Spleen (tissue), 11 donors: ENCODE measurements around the gene ZC3H4. TPM values are rescaled to one million over a fixed set of nuclear protein-coding genes. Genes with fewer than 3 reads are reported as not detected.

Experiments
- DNase-seq: peaks from one replicate; pipeline ENCODE4 v3.0.0-alpha.2; 2020
- H3K27ac ChIP-seq, 8 donors: fragments of 200-600 bp; sonication (generic) in 7 of 8; 1 replicate in 4 of 8; 2 replicates in 4 of 8; pipeline versions ENCODE4 v1.5.0 to v1.8.0; 2016 to 2021; ENCODE audit warnings: inconsistent platforms in 4 of 8, mild to moderate bottlenecking in 4 of 8, moderate library complexity in 1 of 8
- H3K27me3 ChIP-seq, 7 donors: fragments of 200-600 bp; sonication (generic) in 6 of 7; replicated peaks in 1 of 7; 1 replicate in 4 of 7; 2 replicates in 3 of 7; pipeline versions ENCODE4 v1.5.0 to v1.8.0; 2016 to 2021; ENCODE audit warnings: inconsistent platforms in 3 of 7, mild to moderate bottlenecking in 1 of 7
- H3K36me3 ChIP-seq, 6 donors: fragments of 200-600 bp; sonication (generic) in 5 of 6; 1 replicate in 4 of 6; 2 replicates in 2 of 6; pipeline versions ENCODE4 v1.5.0 to v1.8.0; 2016 to 2021; ENCODE audit warnings: inconsistent platforms in 2 of 6
- H3K4me1 ChIP-seq, 6 donors: fragments of 200-600 bp; sonication (generic) in 5 of 6; 1 replicate in 3 of 6; 2 replicates in 3 of 6; pipeline versions ENCODE4 v1.5.0 to v1.8.0; 2016 to 2021; ENCODE audit warnings: inconsistent platforms in 3 of 6
- H3K4me3 ChIP-seq, 8 donors: fragments of 200-600 bp; sonication (generic) in 7 of 8; 1 replicate in 4 of 8; 2 replicates in 4 of 8; pipeline versions ENCODE4 v1.5.0 to v1.8.0; 2016 to 2021; ENCODE audit warnings: inconsistent platforms in 4 of 8, mild to moderate bottlenecking in 4 of 8, moderate library complexity in 2 of 8
- H3K9me3 ChIP-seq, 8 donors: fragments of 200-600 bp; sonication (generic) in 7 of 8; 1 replicate in 4 of 8; 2 replicates in 4 of 8; pipeline versions ENCODE4 v1.5.0 to v1.8.0; 2016 to 2021; ENCODE audit warnings: inconsistent platforms in 4 of 8
- POLR2A ChIP-seq, 3 donors: fragments of 450-650 bp; IDR thresholded peaks; one replicate each; pipeline ENCODE4 v1.5.1; 2017; ENCODE audit warnings: antibody characterized with exemption in 3 of 3, mild to moderate bottlenecking in 1 of 3
- POLR2AphosphoS5 ChIP-seq, 3 donors: sonication (generic); formaldehyde crosslinking; IDR thresholded peaks; one replicate each; pipeline ENCODE4 v1.5.1; 2017; ENCODE audit warnings: antibody characterized with exemption in 3 of 3
- WGBS, 5 donors: extraction: QIAGEN DNeasy Blood & Tissue Kit in 3 of 5; methylation state at CpG; one replicate each; pipeline versions ENCODE4 v1.1.5 to v1.1.7; 2013 to 2018; 5-methylcytosine and 5-hydroxymethylcytosine counted together
- intact Hi-C: fragments of 100-400 bp; cut with DNase I; formaldehyde crosslinking; loops from one replicate; pipeline ENCODE4 v1.15.0; 2023; ENCODE audit warnings: low total_unique reads
- polyA plus RNA-seq, 3 donors: library from polyadenylated mRNA; stranded (reverse); fragments of 200-250 nt; gene quantifications; one replicate each; pipeline ENCODE4 v1.2.1, GENCODE V29; 2013
- total RNA-seq, 7 donors: library from RNA; depleted of rRNA in 3 of 7; stranded (reverse); fragments of >200 nt in 3 of 7; fragmentation: NEBNext Ultra II Directional in 4 of 7; extraction: Animal tissue kit (Norgen Biotek cat#: 25700) in 4 of 7; gene quantifications; one replicate each; pipeline versions ENCODE4 v1.1.0 to v1.2.1, GENCODE V29; 2016 to 2021
- TF ChIP-seq, protein P1 (sequence below), 11 experiments: fragments of 200-600 bp in 7 of 11; fragments of 450-650 bp in 4 of 11; sonication (generic) in 4 of 11; IDR thresholded peaks in 8 of 11; conservative IDR thresholded peaks in 3 of 11; 1 replicate in 7 of 11; 2 replicates in 4 of 11; pipeline versions ENCODE4 v1.4.0 to v1.8.0; 2016 to 2021; ENCODE audit warnings: antibody characterized with exemption in 11 of 11, inconsistent platforms in 4 of 11, mild to moderate bottlenecking in 1 of 11
- donor health status: healthy with polysubstance abuse.
- donor health status: DM: no; HTN: no; CAD: no; lungs with moderate emphysema.
- donor health status: DM: no; HTN: no; CAD: no.
- donor health status: Bipolar disorder and iron deficiency.
- donor health status: healthy.
- donor health status: DM: no; HTN: no; CAD: no.
- donor health status: DM: yes; HTN: yes; CAD: no.

ZC3H4 gene
- total and polyA plus RNA-seq, 10 donors = 6.0 to 68.7 (median 33.4) TPM

DNA sequence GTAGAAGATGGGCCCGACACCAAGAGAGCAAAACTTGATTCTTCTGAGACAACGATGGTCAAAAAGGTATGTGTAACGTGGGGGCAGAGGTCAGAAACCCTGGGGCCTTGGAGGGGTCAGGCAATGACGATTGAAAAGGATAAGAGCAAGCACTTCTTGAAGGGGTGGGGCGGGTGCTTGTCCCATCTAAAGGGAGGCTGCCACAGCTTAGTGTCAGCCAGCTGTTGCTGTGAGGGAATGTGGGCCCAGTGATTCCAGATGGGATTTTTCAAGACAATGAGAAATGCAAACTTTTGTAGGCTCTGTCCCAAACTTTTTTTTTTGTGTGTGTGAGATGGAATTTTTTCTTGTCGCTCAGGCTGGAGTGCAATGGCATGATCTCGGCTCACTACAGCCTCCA is 41.6 kb upstream of the ZC3H4 start:
- H3K9me3 ChIP-seq = no peaks in the 10 kb centered on the region
- no peak overlapping the region for H3K4me3 ChIP-seq
- peaks cover 46 to 86% (median 69%) of the 10 kb centered on the region in 6 donors for H3K4me1 ChIP-seq
- DNase-seq = no peak
- TF ChIP-seq POLR2A (IDR thresholded peaks at IDR 0.05) (no peak), POLR2AphosphoS5 (IDR thresholded peaks at IDR 0.05) (peak in 2 of 3 donors; percentile 22 to 74)
- intact Hi-C loops = no loop called here
- WGBS, 5 donors = 69 to 87% (median 73%) methylated on average over 7 of the region's 7 CpGs
- peaks cover 5 to 86% (median 48%) of the 10 kb centered on the region in 6 donors for H3K36me3 ChIP-seq
- peak overlapping the region; percentile 5 to 91 (median 75) for H3K27ac ChIP-seq
- H3K27me3 ChIP-seq = no peaks in the 10 kb centered on the region

DNA sequence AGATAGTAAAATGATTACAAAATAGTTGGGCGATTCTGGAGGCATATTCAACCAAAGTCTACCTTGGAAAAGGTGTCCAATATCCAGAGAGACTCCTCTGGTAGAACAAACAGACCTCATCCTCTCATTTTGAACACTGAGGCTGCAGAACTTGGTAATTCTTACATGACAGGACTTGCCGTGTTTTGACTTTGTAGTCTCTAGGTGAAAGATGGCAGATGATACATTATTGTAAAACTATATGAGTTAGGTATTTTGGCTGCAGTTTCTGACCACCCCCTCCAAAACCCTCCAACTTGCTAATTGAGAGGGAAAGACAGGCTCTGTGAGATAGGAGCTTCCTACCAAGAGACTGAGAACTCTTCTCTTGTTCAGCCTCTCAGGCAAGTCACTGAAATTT is 39.7 kb upstream of the ZC3H4 start:
- intact Hi-C loops = no loop called here

DNA sequence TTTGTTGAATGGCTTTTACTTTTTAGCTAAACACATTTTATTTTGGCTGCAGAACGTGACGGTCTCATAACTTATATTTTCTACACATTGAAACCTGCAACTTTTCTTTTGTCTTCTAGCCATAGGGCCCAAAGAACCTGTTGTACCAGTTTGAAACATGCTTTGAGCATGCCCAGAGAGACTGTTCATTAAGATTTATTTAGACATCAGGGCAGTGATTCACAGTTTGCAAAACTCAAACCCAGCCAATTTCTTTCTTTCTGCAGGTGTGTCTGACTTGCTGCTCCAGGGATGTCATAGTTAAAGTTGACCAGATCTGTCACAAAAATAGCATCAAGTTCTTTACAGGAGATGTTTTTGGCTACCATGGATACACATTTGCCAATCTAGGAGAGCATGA is 39.1 kb upstream of the ZC3H4 start:
- peaks cover 5 to 93% (median 56%) of the 10 kb centered on the region in 6 donors for H3K36me3 ChIP-seq

More for the DNA sequence above, 39.7 kb upstream of the ZC3H4 start:
- Histone ChIP-seq H3K36me3 (peaks cover 5 to 87% (median 54%) of the 10 kb centered on the region in 6 donors), H3K9me3 (no peaks in the 10 kb centered on the region), H3K27ac (peak overlapping the region in 6 of 8 donors; percentile 64 to 91 (median 82)), H3K27me3 (no peaks in the 10 kb centered on the region), H3K4me3 (no peak overlapping the region), H3K4me1 (peaks cover 34 to 78% (median 56%) of the 10 kb centered on the region in 6 donors)
- DNase-seq = no peak
- WGBS, 5 donors = 88 to 96% (median 92%) methylated on average over 2 of the region's 2 CpGs
- TF ChIP-seq POLR2A (IDR thresholded peaks at IDR 0.05) = no peak

DNA sequence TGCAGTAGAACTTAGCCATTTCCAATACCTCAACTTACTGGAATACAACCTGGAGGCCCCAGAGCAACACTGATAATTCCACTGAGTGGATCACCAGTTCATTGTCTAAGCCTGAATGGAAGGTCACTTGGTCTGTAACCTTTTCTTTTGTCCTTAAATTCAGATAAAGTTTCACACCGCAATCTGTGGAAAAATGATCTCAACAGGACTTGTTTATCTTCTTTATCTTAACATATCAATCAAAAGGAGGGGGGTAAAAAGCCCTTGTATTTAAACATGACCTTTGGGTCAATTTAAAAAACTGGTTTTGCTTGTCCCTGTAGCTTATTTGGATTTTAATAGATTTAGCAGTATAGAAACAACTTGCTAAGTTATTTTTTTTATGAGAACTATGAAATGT is 38.6 kb upstream of the ZC3H4 start:
- H3K36me3 ChIP-seq = peaks cover 5 to 98% (median 56%) of the 10 kb centered on the region in 6 donors
- 71 to 91% (median 85%) methylated on average over 1 of the region's 1 CpG for WGBS, 5 donors
- no peak for DNase-seq
- no peak overlapping the region for H3K27ac ChIP-seq
- TF ChIP-seq POLR2AphosphoS5 (IDR thresholded peaks at IDR 0.05) = no peak
- no peak overlapping the region for H3K4me3 ChIP-seq
- intact Hi-C loops = no loop called here
- peaks cover 23 to 71% (median 46%) of the 10 kb centered on the region in 6 donors for H3K4me1 ChIP-seq
- no peaks in the 10 kb centered on the region for H3K9me3 ChIP-seq
- H3K27me3 ChIP-seq = no peaks in the 10 kb centered on the region

More for the DNA sequence above, 39.1 kb upstream of the ZC3H4 start:
- Histone ChIP-seq H3K4me1 (peaks cover 27 to 76% (median 50%) of the 10 kb centered on the region in 6 donors), H3K27me3 (no peaks in the 10 kb centered on the region), H3K4me3 (no peak overlapping the region), H3K27ac (peak overlapping the region in 1 of 8 donors; percentile 84), H3K9me3 (no peaks in the 10 kb centered on the region)
- intact Hi-C loops = no loop called here
- DNase-seq = no peak
- TF ChIP-seq, protein P1, sequence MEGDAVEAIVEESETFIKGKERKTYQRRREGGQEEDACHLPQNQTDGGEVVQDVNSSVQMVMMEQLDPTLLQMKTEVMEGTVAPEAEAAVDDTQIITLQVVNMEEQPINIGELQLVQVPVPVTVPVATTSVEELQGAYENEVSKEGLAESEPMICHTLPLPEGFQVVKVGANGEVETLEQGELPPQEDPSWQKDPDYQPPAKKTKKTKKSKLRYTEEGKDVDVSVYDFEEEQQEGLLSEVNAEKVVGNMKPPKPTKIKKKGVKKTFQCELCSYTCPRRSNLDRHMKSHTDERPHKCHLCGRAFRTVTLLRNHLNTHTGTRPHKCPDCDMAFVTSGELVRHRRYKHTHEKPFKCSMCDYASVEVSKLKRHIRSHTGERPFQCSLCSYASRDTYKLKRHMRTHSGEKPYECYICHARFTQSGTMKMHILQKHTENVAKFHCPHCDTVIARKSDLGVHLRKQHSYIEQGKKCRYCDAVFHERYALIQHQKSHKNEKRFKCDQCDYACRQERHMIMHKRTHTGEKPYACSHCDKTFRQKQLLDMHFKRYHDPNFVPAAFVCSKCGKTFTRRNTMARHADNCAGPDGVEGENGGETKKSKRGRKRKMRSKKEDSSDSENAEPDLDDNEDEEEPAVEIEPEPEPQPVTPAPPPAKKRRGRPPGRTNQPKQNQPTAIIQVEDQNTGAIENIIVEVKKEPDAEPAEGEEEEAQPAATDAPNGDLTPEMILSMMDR (IDR thresholded peaks at IDR 0.05 in 8 of 11, conservative IDR thresholded peaks at IDR 0.05 in 3 of 11) = no peak
- WGBS, 5 donors = 91 to 96% (median 94%) methylated on average over 2 of the region's 2 CpGs

DNA sequence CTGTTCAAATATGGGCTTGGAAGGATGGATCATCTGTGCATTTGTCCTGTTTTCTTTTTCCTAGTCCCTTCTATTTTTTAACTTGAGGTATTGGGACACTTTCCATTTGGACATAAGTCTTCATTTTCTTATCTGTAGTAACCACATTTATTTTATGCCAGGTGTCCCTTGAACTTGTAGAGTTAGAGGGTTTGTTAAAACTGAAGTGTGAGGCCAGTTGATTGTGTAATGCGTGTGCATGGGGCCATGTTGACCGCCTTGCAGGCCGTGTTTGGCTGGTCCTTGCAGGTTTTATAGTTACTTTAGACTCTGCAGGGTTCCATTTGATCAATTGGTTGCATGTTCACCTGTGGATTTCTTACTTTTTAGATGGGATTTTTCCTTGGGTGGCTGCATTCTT is 38.1 kb upstream of the ZC3H4 start:
- DNase-seq = no peak
- no peak for TF ChIP-seq POLR2A (IDR thresholded peaks at IDR 0.05)
- TF ChIP-seq POLR2AphosphoS5 (IDR thresholded peaks at IDR 0.05) = no peak
- H3K27ac ChIP-seq = no peak overlapping the region
- no peak overlapping the region for H3K4me3 ChIP-seq
- H3K36me3 ChIP-seq = peaks cover 5 to 98% (median 59%) of the 10 kb centered on the region in 6 donors
- H3K27me3 ChIP-seq = no peaks in the 10 kb centered on the region
- H3K9me3 ChIP-seq = no peaks in the 10 kb centered on the region
- intact Hi-C loops = no loop called here
- peaks cover 17 to 68% (median 40%) of the 10 kb centered on the region in 6 donors for H3K4me1 ChIP-seq
- WGBS, 5 donors = 93 to 98% (median 95%) methylated on average over 3 of the region's 3 CpGs

DNA sequence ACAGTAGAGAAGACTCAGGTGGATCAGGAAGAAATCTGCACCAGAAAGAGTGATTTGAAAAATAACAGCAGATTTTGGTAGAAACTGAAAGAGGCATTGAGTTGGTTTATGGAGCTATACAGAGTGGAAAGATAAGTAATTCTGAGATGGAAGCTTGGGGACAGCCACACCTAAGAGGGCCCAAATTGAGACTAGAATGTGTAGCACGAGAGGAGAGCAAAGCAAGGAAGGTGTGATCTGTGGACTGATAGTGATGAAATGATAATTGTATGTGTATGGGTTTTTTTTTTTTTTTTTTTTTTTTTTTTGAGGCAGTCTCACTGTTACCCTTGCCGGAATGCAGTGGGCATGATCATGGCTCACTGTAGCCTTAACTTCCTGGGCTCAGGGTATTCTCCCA is 33.3 kb upstream of the ZC3H4 start:
- no peaks in the 10 kb centered on the region for H3K9me3 ChIP-seq
- H3K4me1 ChIP-seq = peaks cover 3 to 58% (median 11%) of the 10 kb centered on the region in 6 donors
- no peaks in the 10 kb centered on the region for H3K27me3 ChIP-seq
- peak overlapping the region in 4 of 8 donors; percentile 9 to 49 (median 28) for H3K27ac ChIP-seq
- H3K36me3 ChIP-seq = peaks cover 5 to 98% (median 63%) of the 10 kb centered on the region in 6 donors
- intact Hi-C loops = no loop called here
- no peak overlapping the region for H3K4me3 ChIP-seq
- no peak for DNase-seq
- 82 to 92% (median 83%) methylated on average over 2 of the region's 2 CpGs for WGBS, 5 donors
- no peak for TF ChIP-seq POLR2A (IDR thresholded peaks at IDR 0.05)
- TF ChIP-seq POLR2AphosphoS5 (IDR thresholded peaks at IDR 0.05) = no peak
- TF ChIP-seq, protein P1 (IDR thresholded peaks at IDR 0.05 in 8 of 11, conservative IDR thresholded peaks at IDR 0.05 in 3 of 11) = no peak
